HG02885 (cell line): ENCODE results near the gene MYADML2.
"Not testable (repeated sequence)": the region's sequence is repeated elsewhere in the genome, so short reads cannot be mapped to it uniquely, and the experiment has no call there.

Source experiments
- ATAC-seq: cut with Tn5 transposase; IDR thresholded peaks from one replicate; pipeline ENCODE4 v1.9.1; 2021; ENCODE audit warnings: mild to moderate bottlenecking; ENCODE audit not compliant: unreplicated experiment, poor library complexity

Gene MYADML2, protein sequence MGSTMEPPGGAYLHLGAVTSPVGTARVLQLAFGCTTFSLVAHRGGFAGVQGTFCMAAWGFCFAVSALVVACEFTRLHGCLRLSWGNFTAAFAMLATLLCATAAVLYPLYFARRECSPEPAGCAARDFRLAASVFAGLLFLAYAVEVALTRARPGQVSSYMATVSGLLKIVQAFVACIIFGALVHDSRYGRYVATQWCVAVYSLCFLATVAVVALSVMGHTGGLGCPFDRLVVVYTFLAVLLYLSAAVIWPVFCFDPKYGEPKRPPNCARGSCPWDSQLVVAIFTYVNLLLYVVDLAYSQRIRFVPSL

DNA sequence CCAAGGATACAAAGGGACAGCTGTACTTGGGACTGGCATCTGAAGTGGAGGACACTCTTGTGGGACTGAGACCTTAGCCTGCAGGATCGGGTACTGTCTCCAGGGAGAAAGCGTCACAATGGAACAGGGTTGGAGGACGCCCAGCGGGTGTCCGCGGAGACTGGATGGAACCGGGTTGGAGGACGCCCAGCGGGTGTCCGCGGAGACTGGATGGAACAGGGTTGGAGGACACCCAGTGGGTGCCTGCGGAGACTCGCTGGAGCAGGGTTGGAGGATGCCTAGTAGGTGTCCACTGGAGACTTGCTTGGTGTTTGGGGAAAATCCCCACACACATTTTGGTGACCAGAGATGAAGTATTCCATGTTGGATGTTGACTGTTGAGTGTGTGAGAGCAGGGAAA is at the start of gene MYADML2:
Gene MYADML2, minus strand, starts transcription at position 45 of the 400 bp plus-strand sequence. CDS start 5,492 bp downstream, outside the sequence.
- ATAC-seq = no peak

DNA sequence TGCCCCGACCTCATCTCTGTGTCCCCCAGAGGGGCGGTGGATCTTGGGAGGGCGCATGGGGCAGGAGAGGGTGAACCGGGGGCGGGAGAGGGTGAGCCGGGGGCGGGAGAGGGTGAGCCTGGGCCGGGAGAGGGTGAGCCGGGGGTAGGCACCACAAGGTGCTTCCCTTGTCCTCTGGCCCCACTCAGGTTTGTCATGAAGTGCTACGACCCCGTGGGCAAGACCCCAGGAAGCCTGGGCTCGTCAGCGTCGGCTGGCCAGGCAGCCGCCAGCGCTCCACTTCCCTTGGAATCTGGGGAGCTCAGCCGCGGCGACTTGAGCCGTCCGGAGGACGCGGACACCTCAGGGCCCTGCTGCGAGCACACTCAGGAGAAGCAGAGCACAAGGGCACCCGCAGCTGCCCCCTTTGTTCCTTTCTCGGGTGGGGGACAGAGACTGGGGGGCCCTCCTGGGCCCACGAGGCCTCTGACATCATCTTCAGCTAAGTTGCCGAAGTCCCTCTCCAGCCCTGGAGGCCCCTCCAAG is 49.3 kb upstream of the MYADML2 start:
- no peak for ATAC-seq

DNA sequence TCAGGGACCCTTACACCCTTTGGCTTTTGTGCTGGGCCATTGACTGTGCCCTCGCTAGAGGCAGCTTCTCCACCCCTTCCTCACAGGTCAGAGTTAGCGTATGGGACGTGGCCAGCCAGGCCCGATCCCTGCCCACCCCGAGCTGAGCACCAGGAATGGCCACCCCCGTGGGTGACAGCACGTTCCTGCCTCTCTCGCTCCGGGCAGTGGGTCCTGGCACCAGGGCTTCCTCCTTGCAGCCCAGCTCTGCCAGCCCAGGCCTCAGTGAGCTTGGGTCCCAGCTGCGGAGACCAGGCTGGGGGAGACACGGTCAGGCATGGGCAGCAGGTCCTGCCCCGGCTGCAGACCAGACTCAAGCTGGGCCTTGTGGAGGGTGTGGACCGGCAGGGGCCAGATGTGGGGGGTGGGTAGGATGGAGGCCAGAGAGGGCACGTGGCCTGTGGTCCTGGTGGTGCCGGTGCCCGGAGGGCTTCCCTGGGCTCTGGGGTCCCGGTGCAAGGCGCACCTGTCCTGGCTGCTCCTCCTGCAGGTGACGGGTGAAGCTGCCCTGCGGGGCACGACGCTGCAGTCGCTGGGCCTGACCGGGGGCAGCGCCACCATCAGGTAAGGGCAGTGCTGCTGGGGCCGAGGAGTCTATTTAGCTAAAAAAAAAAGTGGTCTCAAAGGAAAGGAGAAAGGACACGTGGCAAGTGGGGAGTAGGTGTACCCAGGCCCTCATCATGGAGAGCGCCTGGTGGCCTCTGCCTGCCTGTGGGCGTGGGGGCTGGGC is 48.6 kb upstream of the MYADML2 start:
- ATAC-seq = no peak

DNA sequence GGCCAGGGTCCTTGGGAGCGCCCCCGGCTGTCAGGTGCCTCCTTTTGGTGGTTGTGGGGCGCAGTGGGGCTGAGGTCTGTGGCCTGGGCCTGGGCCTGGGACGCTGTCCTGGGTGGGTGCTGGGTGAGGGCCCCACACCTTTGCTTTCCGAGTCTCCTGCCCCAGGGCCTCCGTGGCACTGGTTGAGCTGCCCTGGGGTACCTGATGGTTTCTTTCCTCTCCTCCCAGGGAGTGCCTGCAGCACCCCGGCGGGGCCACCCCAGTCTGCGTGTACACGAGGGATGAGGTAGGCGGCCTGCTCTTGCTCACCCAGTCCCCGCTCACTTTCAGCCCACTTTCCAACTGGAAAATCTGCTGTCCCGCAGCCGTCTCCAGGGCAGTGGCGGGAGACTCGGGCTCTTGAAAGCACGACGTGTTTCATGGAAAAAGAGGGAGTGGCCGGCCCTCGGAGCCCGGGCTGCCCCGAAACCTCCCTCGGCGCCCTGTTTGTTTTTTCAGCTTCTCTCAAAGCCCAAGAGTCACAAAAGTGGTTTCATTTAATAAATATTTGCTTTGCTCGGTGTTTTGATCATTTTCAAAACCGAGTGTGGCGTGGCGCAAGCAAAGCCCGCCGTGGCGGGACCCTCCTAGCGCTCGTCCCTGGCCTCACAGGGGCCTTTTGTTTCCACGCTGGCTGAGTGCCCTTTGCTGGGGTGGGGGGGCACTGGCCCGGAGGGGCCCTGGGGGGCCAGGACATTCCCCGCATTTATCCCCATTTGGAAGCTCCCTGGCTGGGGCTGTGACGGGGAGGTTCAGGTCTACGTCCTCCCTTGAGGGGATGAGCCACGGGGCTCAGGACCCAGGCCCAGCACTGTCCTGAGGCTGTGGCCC is 47.8 kb upstream of the MYADML2 start:
- ATAC-seq = no peak

DNA sequence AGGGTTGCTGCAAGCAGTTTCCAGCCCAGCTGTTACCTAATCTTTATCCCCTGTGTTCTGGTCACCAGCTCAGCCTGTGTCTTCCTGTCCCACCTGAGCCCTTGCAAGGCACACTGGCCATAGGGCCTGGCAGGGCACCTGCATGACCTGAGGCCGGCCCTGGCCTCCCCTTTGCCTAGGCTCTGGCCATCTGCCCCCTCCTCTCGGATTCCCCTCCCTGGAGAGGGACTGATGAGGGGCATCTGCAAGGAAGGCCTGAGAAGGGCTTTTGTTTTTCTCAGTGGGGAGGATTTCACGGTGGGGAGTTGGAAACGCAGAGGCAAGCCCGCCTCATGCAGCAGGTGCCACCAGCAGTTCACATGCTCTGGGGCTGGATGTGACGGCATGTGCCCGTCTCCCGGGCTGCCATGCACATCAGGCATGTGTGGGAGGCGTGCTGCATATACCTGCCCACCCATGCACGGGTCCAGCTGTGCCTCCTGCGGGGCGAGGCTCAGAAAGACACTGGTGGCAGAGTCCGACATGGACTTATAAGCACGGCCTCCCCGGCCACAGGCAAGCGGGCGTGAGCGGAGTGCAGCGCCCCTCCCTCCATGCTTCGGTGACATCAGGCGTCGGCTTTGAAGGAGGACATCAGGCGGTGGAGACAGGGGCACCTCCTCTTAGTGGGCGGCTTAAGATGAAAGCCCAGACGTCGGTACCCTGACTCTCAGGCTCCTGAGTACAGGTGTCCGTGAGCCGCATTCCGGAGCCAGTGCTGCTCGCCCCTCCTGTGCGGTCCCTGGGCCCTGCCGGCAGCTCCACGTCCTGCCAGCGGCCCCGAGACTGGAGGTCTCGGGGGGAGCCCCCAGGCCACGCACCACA is 46.9 kb upstream of the MYADML2 start:
- no peak for ATAC-seq

DNA sequence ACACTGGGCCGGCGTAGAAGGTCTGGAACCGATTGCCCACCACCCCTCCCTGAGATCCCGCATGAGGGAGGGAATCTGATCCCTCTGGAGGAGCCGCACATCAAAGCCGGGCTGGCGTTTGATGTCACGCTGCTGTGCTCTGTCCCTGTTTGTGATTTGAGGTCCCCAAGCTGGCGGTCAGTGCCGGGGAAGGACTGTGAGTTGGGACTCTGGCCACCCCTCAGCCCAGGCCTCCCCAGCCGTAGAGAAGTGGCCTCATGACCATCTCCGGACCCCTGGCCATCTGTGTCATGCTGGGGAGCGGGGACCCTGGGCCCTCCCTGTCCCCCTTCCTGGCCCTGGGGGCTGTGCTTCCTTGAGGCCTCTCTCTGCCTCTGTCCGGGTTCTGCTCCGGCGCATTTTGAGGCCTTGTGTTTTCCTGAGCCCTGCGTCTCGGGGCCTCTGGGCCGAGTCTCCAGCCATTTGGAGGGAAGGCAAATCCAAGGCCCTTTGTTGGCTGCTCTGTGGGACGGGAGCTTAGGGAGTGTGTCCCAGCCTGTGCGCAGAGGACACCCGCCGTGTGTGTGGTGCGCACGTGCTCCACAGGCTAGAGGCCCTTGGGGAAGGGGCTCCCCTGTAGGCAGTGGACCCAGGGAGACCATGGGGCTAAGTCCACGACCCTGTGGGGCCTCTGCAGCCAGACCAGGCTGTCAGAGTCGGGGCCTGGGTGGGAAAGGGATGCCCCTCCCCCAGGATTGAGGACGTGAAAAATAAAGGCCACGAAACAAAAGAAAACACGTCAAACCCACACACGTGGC is 45.5 kb upstream of the MYADML2 start:
- no peak for ATAC-seq

DNA sequence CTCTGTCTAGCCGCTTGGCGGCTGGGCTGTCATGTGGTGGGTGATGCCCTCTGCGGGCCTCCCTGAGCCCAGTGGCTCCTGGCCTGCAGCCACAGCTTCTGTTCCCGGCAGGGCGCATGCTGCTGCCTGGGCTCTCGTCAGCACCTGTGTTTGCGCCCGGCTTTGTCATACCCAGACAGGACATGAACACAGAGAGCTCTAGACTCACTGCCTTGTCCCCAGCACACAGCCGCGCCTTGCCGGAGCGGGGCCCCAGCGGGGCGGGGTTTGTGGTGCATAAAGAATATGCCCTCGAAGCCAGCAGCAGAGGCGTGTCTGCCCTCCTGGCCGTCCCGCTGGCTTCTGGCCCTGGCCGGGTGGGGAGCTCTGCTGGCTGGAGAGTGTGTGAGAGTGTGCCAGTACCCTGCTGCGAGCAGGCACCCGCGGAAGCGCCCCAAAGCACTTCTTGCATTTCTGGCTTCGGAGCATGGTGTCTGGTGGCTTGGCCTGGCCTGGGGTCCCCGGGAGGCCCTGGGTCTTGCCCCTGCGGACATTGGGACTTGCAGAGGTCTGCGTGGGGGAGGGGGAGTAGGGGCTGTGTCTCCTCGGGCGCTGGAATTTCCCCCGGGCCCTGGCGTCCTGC is 44.8 kb upstream of the MYADML2 start:
- ATAC-seq = no peak

DNA sequence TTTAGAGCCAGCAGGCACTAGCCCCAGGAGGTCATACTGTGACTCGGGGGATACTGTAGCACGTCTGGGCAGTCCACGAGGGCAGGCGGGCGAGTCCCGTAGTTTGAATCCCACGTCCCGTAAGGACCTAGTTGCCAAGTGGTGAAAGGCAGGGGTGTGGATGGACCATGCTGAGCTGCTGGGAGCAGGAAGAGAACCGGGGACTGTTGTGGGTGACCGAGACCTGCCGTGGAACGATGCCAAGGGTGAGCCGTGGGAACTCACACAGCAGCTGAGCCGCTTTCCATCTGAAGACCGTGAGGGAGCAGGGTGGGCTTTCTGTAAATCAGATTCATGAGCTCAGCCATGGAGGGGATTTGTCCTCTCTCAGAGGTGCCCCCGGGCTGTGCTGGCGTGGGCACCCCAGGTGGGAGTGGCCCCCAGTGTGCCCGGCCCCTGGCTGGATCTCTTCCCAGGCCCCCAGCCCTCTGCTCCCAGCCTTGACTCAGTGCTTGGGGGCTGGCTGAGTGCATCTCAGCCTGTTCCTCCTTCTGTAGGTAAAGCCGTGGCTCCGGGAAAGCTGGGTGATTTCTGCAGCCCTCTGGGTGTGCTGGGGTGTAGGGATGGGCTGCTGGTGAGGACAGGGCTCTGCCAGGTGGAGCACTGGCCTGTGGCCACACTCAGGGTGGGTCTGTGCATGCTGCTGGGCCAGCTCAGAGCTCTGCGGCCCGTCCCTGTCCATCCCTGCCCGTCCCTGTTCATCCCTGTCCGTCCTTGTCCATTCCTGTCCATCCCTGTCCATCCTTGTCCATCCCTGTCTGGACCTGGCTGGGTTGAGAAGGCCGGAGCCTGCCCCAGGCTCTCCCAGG is 44.0 kb upstream of the MYADML2 start:
- ATAC-seq = no peak

DNA sequence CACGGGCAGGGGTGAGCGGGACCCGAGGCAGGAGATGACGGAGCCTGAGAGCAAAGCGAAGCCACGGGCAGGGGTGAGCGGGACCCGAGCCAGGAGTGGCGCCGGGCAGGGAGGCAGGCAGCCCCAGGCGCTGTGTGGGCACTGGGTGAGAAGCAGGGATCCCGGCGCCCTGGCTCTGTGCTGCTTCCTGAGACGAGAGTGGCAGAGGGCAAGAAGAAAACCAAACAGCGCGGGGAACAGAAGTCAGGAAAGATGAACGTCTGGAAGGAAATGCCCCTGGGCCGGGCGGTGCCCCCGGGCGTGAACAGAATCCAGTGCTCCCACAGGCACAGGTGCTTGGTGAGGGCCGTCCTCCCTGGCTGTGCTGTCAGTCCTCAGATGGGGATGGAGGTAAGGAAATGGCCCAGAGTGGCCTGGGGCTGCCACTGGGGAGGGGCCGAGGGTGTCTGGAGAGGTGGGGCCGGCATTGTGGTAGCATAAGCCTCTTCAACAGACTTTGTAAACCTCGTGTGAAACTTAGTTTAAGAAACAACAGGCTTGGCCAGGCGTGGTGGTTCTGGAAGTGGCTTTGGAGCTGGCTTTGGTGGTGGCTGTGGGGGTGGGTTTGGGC is 40.2 kb upstream of the MYADML2 start:
- no peak for ATAC-seq

DNA sequence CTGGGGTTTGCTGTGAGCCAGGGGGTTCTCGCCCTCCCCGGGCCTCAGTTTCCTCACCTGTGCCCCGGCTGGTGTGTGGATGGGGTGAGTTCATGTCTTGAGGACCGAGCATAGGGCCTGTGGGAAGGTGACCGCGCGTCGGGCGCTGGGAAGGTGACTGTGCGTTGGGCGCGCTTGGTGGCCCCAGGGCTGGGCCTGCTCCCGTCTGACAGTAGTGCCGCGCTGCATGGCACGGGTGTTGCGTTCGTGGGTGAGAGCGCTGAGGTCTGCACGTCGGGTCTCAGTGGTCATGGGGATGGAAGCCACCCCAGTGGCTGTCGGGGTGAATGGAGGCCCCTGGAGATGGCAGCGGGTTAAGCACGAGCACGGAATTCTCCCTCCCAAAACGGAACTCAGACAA is 39.6 kb upstream of the MYADML2 start:
- no peak for ATAC-seq

DNA sequence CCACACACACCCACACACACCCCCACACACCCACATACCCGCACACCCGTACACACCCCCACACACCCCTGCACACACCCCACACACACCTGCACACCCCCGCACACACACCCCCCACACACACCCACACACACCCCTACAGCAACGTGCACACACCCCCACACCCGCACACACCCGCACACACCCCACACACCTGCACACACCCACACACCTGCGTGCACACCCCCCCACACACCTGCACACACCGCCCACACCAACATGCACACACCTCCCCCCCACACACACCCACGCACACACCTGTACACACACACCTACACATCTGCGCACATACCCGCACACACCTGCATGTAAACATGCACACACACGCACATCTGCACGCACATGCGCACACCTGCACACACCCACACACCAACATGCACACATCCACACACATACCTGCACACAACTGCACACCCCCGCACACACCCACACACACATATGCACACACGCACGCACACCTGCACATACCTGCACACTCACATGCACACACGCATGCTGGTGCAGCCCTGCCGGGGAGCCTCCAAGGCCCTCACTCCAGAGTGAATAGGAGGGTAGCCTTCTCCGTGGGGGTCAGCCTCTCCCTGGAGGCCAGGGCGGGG is 37.9 kb upstream of the MYADML2 start:
- no peak for ATAC-seq

DNA sequence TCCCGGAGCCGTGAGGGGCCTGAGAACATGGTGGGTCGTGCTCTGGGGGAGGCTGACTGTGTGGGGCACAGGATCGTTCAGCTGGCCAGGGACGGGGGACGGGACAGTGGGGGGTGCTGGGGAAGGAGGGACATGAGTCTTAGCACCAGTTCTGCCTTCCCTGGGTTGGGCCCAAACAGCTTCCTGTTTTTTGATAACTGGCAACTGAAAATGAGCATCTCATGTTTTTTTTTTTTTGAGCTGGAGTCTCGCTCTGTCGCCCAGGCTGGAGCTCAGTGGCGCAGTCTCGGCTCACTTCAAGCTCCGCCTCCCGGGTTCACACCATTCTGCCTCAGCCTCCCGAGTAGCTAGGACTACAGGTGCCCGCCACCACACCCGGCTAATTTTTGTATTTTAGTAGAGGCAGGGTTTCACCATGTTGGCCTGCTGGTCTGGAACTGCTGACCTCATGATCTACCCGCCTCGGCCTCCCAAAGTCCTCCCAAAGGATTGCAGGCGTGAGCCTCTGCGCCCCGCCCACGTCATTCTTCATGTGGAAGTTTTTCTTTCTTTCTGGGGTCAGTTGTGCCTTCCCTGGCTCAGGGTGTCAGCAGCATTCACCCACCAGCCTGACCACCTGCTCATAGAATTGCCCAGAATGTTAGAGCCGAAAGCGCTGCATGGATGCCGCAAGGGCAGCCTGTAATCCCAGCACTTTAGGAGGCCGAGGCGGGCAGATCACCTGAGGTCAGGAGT is 36.8 kb upstream of the MYADML2 start:
- ATAC-seq = no peak

DNA sequence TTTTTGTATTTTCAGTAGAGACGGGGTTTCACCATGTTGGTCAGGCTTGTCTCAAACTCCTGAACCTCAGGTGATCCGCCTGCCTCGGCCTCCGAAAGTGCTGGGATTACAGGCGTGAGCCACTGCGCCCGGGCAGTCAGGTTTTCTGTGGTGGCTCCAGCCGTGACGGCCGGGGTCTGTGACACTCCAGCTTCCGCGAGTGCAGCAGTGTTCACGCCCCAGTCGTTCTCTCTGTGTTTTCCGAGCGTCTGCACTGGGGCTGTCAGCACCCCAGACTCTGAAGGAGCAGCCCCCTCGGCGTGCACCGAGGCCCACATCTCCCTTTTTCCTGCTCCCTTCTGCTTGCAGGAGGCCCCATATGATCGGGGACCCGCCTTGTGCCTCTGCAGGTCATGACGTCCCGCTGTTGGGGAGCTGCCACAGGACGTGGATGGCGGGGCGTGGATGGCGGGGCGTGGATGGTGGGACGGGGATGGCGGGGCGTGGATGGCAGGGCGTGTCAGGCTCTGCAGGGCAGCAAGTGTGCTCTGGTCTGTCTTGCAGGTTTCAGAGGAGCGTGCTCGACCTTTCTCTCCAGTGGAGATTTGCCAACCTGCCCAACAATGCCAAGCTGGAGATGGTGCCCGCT is 36.1 kb upstream of the MYADML2 start:
- no peak for ATAC-seq

DNA sequence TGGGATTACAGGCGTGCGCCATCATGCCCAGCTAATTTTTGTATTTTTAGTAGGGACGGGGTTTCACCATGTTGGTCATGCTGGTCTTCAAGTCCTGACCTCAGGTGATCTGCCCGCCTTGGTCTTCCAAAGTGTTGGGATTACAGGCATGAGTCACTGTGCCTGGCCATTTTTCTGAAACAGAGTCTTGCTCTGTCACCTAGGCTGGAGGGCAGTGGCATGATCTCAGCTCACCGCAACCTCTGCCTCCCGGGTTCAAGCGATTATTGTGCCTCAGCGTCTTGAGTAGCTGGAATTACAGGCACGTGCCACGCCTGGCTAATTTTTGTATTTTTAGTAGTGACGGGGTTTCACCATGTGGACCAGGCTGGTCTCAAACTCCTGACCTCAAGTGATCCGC is 34.5 kb upstream of the MYADML2 start:
- ATAC-seq = not testable (repeated sequence)

DNA sequence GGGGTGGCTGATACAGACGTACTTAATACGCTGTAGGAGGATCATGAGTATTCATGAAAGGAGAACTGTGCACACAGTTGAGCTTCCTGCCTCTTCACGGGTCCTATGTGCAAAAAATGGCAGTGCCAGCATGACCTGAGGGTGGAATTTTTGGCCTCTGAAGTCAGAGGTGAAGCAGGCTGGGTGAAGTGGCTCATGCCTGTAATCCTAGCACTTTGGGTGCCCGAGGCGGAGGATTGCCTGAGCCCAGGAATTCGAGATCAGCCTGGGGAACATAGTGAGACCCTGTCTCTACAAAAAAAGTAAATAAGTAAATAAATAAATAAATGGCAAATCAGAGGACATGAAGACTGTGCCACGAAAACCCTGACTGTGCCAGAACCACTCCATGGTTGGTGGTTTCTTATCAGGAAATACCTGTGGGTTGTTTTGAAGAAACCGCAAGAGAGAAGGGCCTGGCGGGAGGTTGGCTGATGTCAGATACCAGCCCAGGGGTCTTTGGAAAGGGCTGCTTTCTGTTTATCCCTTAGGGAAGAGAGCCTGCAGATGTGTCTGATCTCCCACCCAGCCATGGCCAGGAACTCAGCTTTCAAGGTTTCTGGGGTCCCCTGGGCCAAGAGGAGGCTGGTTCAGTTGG is 33.8 kb upstream of the MYADML2 start:
- no peak for ATAC-seq
